ENCODE measurements around the gene FBXO34.
A peak's percentile ranks its signal among the peaks of the same experiment; 100 is the strongest.

Gene FBXO34

GRCh38 chr14:55347040-55347439, 75.8 kb downstream of the FBXO34 start:
- DNase-seq (ENCODE audit: low read depth) = no peak

- no peak for DNase-seq (ENCODE audit: low read depth)
Measured at GRCh38 chr14:55347748-55348147, 76.5 kb downstream of the FBXO34 start.

- no peak for DNase-seq (ENCODE audit: low read depth)
Measured at GRCh38 chr14:55348766-55349453, 77.7 kb downstream of the FBXO34 start.

GRCh38 chr14:55349565-55349964, 78.3 kb downstream of the FBXO34 start:
- no peak for DNase-seq (ENCODE audit: low read depth)

- no peak for DNase-seq (ENCODE audit: low read depth)
Measured at GRCh38 chr14:55350461-55350860, 79.2 kb downstream of the FBXO34 start.

GRCh38 chr14:55351111-55351510, 79.9 kb downstream of the FBXO34 start:
- DNase-seq (ENCODE audit: low read depth) = no peak

- no peak for DNase-seq (ENCODE audit: low read depth)
Measured at GRCh38 chr14:55352201-55352600, 81.0 kb downstream of the FBXO34 start.

GRCh38 chr14:55353686-55354467, 82.7 kb downstream of the FBXO34 start:
- no peak for DNase-seq (ENCODE audit: low read depth)

GRCh38 chr14:55354500-55354899, 83.3 kb downstream of the FBXO34 start:
- peak; percentile 26 for DNase-seq (ENCODE audit: low read depth)

GRCh38 chr14:55355922-55356321, 84.7 kb downstream of the FBXO34 start:
- no peak for DNase-seq (ENCODE audit: low read depth)

GRCh38 chr14:55356913-55357312, 85.7 kb downstream of the FBXO34 start:
- DNase-seq (ENCODE audit: low read depth) = no peak

GRCh38 chr14:55359307-55359706, 88.1 kb downstream of the FBXO34 start:
- DNase-seq (ENCODE audit: low read depth) = no peak

GRCh38 chr14:55361190-55361589, 90.0 kb downstream of the FBXO34 start:
- no peak for DNase-seq (ENCODE audit: low read depth)

- no peak for DNase-seq (ENCODE audit: low read depth)
Measured at GRCh38 chr14:55366271-55366670, 95.0 kb downstream of the FBXO34 start.

- DNase-seq (ENCODE audit: low read depth) = no peak
Measured at GRCh38 chr14:55370883-55371455, 99.7 kb downstream of the FBXO34 start.

GRCh38 chr14:55372423-55372822, 101.2 kb downstream of the FBXO34 start:
- DNase-seq (ENCODE audit: low read depth) = no peak

GRCh38 chr14:55372825-55373224, 101.6 kb downstream of the FBXO34 start:
- DNase-seq (ENCODE audit: low read depth) = no peak

- peak; percentile 9 for DNase-seq (ENCODE audit: low read depth)
Measured at GRCh38 chr14:55373784-55374705, 102.8 kb downstream of the FBXO34 start.

- no peak for DNase-seq (ENCODE audit: low read depth)
Measured at GRCh38 chr14:55374771-55375170, 103.5 kb downstream of the FBXO34 start.

- DNase-seq (ENCODE audit: low read depth) = no peak
Measured at GRCh38 chr14:55377236-55377635, 106.0 kb downstream of the FBXO34 start.

- no peak for DNase-seq (ENCODE audit: low read depth)
Measured at GRCh38 chr14:55381040-55381439, 109.8 kb downstream of the FBXO34 start.

- DNase-seq (ENCODE audit: low read depth) = no peak
Measured at GRCh38 chr14:55381561-55381960, 110.3 kb downstream of the FBXO34 start.
